ENCODE data around the gene C16orf87.

The C16orf87 gene

GRCh38 chr16:46848768-46849764, 18.1 kb upstream of the C16orf87 start:
- H3K36me3 ChIP-seq, result no peaks in the 10 kb centered on the region
- peaks cover 6 to 7% of the 10 kb centered on the region in 2 experiments for H3K4me1 ChIP-seq (ENCODE audit: control insufficient read depth in 1 of 2, insufficient read depth in 1 of 2, low read depth in 1 of 2, low read length in 1 of 2)
- H3K27me3 ChIP-seq, result peaks cover 12% of the 10 kb centered on the region
- H3K9me3 ChIP-seq, result no peaks in the 10 kb centered on the region
- no peak overlapping the region for H3K4me3 ChIP-seq (ENCODE audit: low read depth in 1 of 2, low read length in 1 of 2)
- TF ChIP-seq CTCF (IDR thresholded peaks at IDR 0.05), result no peak
- no peak overlapping the region for H3K27ac ChIP-seq

- no peak overlapping the region for H3K27ac ChIP-seq
- no peaks in the 10 kb centered on the region for H3K36me3 ChIP-seq
- H3K4me3 ChIP-seq (ENCODE audit: low read depth in 1 of 2, low read length in 1 of 2), result no peak overlapping the region
- peaks cover 15% of the 10 kb centered on the region for H3K27me3 ChIP-seq
- TF ChIP-seq CTCF (IDR thresholded peaks at IDR 0.05), result no peak
- H3K9me3 ChIP-seq, result no peaks in the 10 kb centered on the region
- H3K4me1 ChIP-seq (ENCODE audit: control insufficient read depth in 1 of 2, insufficient read depth in 1 of 2, low read depth in 1 of 2, low read length in 1 of 2), result peaks cover 7 to 9% of the 10 kb centered on the region in 2 experiments
These were observed 15.0 kb upstream of the C16orf87 start for GRCh38 chr16:46845952-46846351.

GRCh38 chr16:46844771-46845170, 13.8 kb upstream of the C16orf87 start:
- Histone ChIP-seq H3K9me3 (no peaks in the 10 kb centered on the region), H3K27me3 (peaks cover 15% of the 10 kb centered on the region), H3K36me3 (no peaks in the 10 kb centered on the region), H3K4me3 (ENCODE audit: low read depth in 1 of 2, low read length in 1 of 2) (no peak overlapping the region), H3K27ac (no peak overlapping the region), H3K4me1 (ENCODE audit: control insufficient read depth in 1 of 2, insufficient read depth in 1 of 2, low read depth in 1 of 2, low read length in 1 of 2) (peaks cover 7 to 9% of the 10 kb centered on the region in 2 experiments)
- no peak for TF ChIP-seq CTCF (IDR thresholded peaks at IDR 0.05)

GRCh38 chr16:46843898-46844642, 13.1 kb upstream of the C16orf87 start:
- Histone ChIP-seq H3K27ac (no peak overlapping the region), H3K4me1 (ENCODE audit: control insufficient read depth in 1 of 2, insufficient read depth in 1 of 2, low read depth in 1 of 2, low read length in 1 of 2) (peaks cover 7 to 9% of the 10 kb centered on the region in 2 experiments), H3K9me3 (no peaks in the 10 kb centered on the region), H3K27me3 (peaks cover 15% of the 10 kb centered on the region), H3K4me3 (ENCODE audit: low read depth in 1 of 2, low read length in 1 of 2) (peak overlapping the region in 1 of 2 experiments; percentile 41), H3K36me3 (no peaks in the 10 kb centered on the region)
- TF ChIP-seq CTCF (IDR thresholded peaks at IDR 0.05), result no peak

- Histone ChIP-seq H3K36me3 (no peaks in the 10 kb centered on the region), H3K4me3 (ENCODE audit: low read depth in 1 of 2, low read length in 1 of 2) (no peak overlapping the region)
- TF ChIP-seq CTCF (IDR thresholded peaks at IDR 0.05), result no peak
These were observed 11.4 kb upstream of the C16orf87 start for GRCh38 chr16:46842192-46842895.

More at GRCh38 chr16:46842192-46842895, 11.4 kb upstream of the C16orf87 start:
- Histone ChIP-seq H3K27ac (no peak overlapping the region), H3K4me1 (ENCODE audit: control insufficient read depth in 1 of 2, insufficient read depth in 1 of 2, low read depth in 1 of 2, low read length in 1 of 2) (peaks cover 7 to 9% of the 10 kb centered on the region in 2 experiments), H3K9me3 (no peaks in the 10 kb centered on the region), H3K27me3 (peaks cover 15% of the 10 kb centered on the region)

Measured in neutrophil (primary cell).